Upper lobe of right lung (tissue), 1 donor: ENCODE data around the gene RIPOR1. TPM values are rescaled to one million over a fixed set of nuclear protein-coding genes. Genes with fewer than 3 reads are reported as not detected.

ENCODE experiments used
- ATAC-seq: fragments of 200-7000 bp; cut with Tn5 transposase; one replicate; pipeline ENCODE4 v1.9.1; 2020; ENCODE audit warnings: mild to moderate bottlenecking, moderate library complexity
- DNase-seq: peaks from one replicate; pipeline ENCODE4 v3.0.0-alpha.2; 2020
- H3K27ac ChIP-seq: fragments of 200-600 bp; one replicate; pipeline ENCODE4 v1.8.0; 2022
- H3K27me3 ChIP-seq: fragments of 200-600 bp; one replicate; pipeline ENCODE4 v1.8.0; 2022; ENCODE audit warnings: mild to moderate bottlenecking
- H3K36me3 ChIP-seq: fragments of 200-600 bp; one replicate; pipeline ENCODE4 v1.8.0; 2022
- H3K4me1 ChIP-seq: fragments of 200-600 bp; one replicate; pipeline ENCODE4 v1.8.0; 2022
- H3K4me3 ChIP-seq: fragments of 200-600 bp; one replicate; pipeline ENCODE4 v1.8.0; 2022; ENCODE audit warnings: mild to moderate bottlenecking
- H3K9me3 ChIP-seq: fragments of 200-600 bp; one replicate; pipeline ENCODE4 v1.8.0; 2022
- CTCF ChIP-seq: fragments of 200-600 bp; IDR thresholded peaks from one replicate; pipeline ENCODE4 v1.8.0; 2022; ENCODE audit warnings: antibody characterized with exemption
- intact Hi-C: fragments of 100-400 bp; cut with DNase I; formaldehyde crosslinking; loops from one replicate; pipeline ENCODE4 v1.11.0; 2022
- total RNA-seq: library from RNA; stranded (reverse); fragmentation: NEBNext Ultra II Directional; extraction: Animal tissue kit (Norgen Biotek cat#: 25700); gene quantifications from one replicate; pipeline ENCODE4 v1.2.1, GENCODE V29; 2021
- donor health status: DM: no; HTN: yes; CAD: no; lungs with severe emphysema.

Gene RIPOR1
- total RNA-seq, 1 donor from 2014 or later, result 133 TPM

GRCh38 chr16:67525176-67525860 is 3.3 kb upstream of the RIPOR1 start:
- Histone ChIP-seq H3K27ac (no peak overlapping the region), H3K9me3 (no peaks in the 10 kb centered on the region), H3K4me1 (peaks cover 17% of the 10 kb centered on the region), H3K27me3 (no peaks in the 10 kb centered on the region), H3K4me3 (no peak overlapping the region), H3K36me3 (no peaks in the 10 kb centered on the region)
- ATAC-seq (no peak), DNase-seq (no peak)
- intact Hi-C loops, result loop anchor here (10.0 kb wide), 1 partner anchor 129 kb away; no protein-coding TSS in a partner anchor
- no peak for TF ChIP-seq CTCF

- no peak for TF ChIP-seq CTCF
- no peaks in the 10 kb centered on the region for H3K27me3 ChIP-seq
- H3K36me3 ChIP-seq, result no peaks in the 10 kb centered on the region
- peaks cover 26% of the 10 kb centered on the region for H3K4me1 ChIP-seq
- intact Hi-C loops, result loop anchor here (10.0 kb wide), 1 partner anchor 129 kb away; no protein-coding TSS in a partner anchor
- no peak overlapping the region for H3K4me3 ChIP-seq
- no peak for ATAC-seq
- no peak overlapping the region for H3K27ac ChIP-seq
- H3K9me3 ChIP-seq, result no peaks in the 10 kb centered on the region
- no peak for DNase-seq
Observed at GRCh38 chr16:67526149-67526791, 2.4 kb upstream of the RIPOR1 start.

- H3K4me1 ChIP-seq, result peaks cover 33% of the 10 kb centered on the region
- no peaks in the 10 kb centered on the region for H3K27me3 ChIP-seq
- H3K4me3 ChIP-seq, result peak overlapping the region; percentile 66
- intact Hi-C loops, result loop anchor here (10.0 kb wide), 1 partner anchor 126 kb away; no protein-coding TSS in a partner anchor
- ATAC-seq (peak; percentile 49), DNase-seq (peak; percentile 80)
- no peaks in the 10 kb centered on the region for H3K9me3 ChIP-seq
- H3K36me3 ChIP-seq, result no peaks in the 10 kb centered on the region
- no peak for TF ChIP-seq CTCF
- peak overlapping the region; percentile 88 for H3K27ac ChIP-seq
Observed at GRCh38 chr16:67528870-67529581, 397 bp downstream of the RIPOR1 start.

GRCh38 chr16:67529582-67530012 is 968 bp downstream of the RIPOR1 start:
- ATAC-seq, result peak; percentile 2
- peaks cover 33% of the 10 kb centered on the region for H3K4me1 ChIP-seq

More at GRCh38 chr16:67529582-67530012, 968 bp downstream of the RIPOR1 start:
- no peaks in the 10 kb centered on the region for H3K9me3 ChIP-seq
- TF ChIP-seq CTCF, result no peak
- intact Hi-C loops, result loop anchor here (10.0 kb wide), 1 partner anchor 125 kb away; no protein-coding TSS in a partner anchor
- no peaks in the 10 kb centered on the region for H3K27me3 ChIP-seq
- no peaks in the 10 kb centered on the region for H3K36me3 ChIP-seq
- DNase-seq, result no peak
- H3K27ac ChIP-seq, result peak overlapping the region; percentile 88
- H3K4me3 ChIP-seq, result peak overlapping the region; percentile 66
